NCI-H460 (cell line): ENCODE data around the gene FOXJ3. TPM values are rescaled to one million over a fixed set of nuclear protein-coding genes. Genes with fewer than 3 reads are reported as not detected.

ENCODE experiments used
- DNase-seq: peaks from one replicate; pipeline ENCODE4 v3.0.0-alpha.2; 2016; ENCODE audit warnings: low read depth; ENCODE audit errors: extremely low read depth
- total RNA-seq: library from RNA; depleted of rRNA; stranded (reverse); fragments of >200 nt; shearing (Covaris generic); gene quantifications from 2 replicates; pipeline ENCODE4 v1.2.3, GENCODE V29; 2014

Gene FOXJ3
- total RNA-seq, 1 experiment from 2014 or later, result 30.0 TPM

- no peak for DNase-seq
Measured at GRCh38 chr1:42335809-42336518, 929 bp upstream of the FOXJ3 start.

GRCh38 chr1:42334240-42335049 lies 590 bp downstream of the FOXJ3 start:
- DNase-seq, result peak; percentile 40

DNA sequence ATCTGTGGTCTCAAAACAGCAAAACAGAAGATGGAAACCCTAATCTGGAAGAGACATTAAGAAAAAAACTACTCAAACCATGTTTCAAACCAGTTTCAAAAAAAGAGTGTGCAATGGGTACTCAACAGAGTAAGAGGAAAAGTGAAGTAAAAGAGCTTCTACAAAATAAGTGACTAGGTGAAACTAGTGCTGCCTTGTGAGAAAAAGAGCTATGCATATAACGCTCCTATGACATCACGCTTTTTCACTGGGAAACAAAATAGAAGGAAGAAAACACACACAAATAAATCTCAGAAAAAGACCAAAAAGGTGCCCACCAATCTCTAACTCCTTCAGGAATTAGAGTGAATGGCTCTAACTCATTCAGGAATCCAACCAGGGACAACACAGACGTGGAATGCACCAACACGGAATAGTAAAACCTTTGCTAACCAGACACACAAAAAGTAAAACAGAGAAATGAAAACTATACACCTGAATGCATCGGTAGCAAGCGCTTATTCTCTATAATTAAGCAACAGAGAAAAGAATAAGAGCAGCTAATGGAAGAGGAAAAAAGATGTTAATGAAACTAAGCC lies 1.3 kb downstream of the FOXJ3 start:
- no peak for DNase-seq

DNA sequence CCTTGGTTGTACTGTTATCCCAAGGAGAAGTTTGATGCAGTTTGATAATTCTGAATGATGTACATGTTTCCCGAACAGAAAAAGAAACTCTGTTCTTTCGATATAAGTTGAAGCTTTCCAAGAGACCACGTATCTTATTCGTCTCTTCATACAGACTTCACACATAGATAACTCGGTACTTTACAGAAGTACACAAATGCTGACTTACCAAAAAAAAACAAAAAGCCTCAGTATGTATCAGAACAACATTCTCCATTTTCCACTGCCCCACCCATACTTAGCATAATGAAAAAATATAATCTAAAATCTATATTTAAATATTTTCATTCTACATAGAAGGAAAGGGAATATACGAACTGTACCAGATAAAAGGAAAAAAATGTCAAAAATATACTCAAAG lies 2.2 kb downstream of the FOXJ3 start:
- no peak for DNase-seq

GRCh38 chr1:42330215-42330614 lies 4.8 kb downstream of the FOXJ3 start:
- DNase-seq, result no peak

DNA sequence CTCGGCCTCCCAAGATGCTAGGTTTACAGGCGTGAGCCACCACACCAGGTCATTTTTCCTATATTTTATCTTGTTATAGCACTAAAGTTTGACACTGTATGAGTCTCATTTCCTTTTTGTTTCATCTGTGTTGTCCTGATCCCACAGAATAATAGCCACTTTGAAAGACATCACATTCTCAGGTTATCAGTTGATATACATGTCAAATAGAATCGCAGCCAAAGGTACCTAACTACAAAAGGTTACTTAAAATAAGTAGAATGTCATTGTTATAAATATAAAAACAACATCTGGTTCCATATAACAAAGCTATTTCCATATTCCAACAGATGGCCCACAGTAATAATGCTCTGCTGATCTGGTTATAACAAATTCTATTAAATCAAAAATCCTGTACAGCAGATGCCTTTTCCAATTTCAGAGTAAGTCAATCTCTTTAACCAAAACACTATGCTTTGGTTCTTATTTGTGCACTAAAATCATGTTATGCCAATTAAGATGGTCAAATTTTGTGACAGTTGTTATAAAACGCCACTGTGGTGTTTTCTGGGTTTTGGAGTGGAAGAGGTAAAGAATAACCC lies 6.0 kb downstream of the FOXJ3 start:
- no peak for DNase-seq

DNA sequence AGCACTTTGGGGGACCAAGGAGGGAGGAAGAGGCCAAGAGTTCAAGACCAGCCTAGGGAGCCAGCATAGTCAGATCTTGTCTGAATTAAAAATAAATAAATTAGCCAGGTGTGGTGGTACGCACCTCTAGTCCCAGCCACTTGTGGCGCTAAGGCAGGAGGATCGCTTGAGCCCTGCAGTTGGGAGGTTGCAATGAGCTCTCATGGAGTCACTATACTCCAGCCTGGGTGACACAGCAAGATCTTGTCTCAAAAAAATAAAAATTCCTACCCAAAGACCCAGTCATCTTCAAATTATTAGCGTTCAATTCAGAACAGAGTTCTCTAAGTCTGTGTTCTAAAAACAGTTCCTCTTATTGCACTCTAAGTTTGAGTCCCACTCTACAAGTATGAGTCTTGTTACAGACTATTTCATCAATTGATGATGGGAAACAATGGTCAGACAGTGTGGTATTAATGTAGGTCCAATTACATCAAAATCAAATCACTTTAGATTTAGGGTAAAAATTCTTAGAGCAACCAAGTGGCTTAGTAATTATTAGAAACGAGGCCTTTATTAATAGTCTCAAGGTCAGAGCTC lies 6.9 kb downstream of the FOXJ3 start:
- DNase-seq, result no peak

DNA sequence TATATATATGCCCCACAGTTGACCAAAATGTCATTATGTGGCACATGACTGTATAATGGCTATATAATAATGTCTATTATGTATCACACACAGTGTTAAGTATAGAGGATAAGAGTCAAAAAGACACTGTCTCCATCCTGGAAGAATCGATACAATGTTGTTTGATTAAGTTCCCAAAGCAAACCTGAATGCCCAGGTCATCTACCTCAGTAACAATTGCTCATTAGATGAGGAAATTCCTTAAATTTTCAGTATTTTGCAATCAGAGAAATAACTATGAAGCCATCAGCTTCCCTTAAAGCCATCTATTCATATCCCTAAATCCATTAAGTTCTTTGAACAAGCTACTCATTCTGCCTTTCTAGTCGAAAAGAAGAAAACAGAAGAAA lies 10.0 kb downstream of the FOXJ3 start:
- no peak for DNase-seq

DNA sequence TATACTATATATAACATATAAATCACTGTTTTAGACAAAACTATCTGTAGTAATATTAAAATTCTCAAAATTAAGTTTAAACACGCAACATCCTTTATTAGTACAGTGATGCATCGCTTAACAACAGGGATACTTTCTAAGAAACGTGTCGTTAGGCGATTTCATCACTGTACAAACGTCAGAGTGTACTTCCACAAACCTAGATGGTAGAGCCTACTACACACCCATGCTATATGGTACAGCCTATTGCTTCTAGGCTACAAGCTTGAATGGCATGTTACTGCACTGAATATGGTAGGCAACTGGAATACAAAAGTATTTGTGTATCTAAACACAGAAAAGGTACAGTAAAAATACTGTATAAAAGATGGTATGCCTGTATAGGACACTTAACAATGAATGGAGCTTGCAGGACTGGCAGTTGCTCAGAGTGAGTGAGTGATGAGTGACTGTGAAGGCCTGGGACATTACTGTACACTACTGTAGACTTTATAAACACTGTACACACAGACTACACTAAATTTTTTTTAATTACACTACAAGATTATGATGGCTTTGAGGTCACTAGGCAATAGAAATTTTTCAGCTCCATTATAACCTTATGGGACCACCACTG lies 10.5 kb downstream of the FOXJ3 start:
- DNase-seq, result no peak

DNA sequence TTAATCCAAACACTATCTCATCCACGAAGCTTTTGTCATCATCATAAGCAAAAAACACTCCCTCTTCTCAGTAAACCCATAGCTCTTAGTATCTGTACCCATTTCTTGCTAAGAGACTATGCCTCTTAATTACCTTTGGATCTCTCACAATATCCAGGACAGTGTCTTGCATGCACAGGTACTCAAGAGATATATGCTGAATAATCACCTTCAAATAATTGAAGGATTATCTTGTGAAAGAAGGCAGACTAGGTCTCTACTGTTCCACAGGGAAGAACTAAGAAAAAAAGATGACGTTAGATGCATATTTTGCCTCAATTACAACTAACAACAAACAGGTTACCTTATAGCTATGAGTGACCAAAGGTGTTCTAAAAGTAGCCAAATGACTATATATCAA lies 11.5 kb downstream of the FOXJ3 start:
- DNase-seq, result no peak

GRCh38 chr1:42322577-42322976 lies 12.5 kb downstream of the FOXJ3 start:
- DNase-seq, result no peak

DNA sequence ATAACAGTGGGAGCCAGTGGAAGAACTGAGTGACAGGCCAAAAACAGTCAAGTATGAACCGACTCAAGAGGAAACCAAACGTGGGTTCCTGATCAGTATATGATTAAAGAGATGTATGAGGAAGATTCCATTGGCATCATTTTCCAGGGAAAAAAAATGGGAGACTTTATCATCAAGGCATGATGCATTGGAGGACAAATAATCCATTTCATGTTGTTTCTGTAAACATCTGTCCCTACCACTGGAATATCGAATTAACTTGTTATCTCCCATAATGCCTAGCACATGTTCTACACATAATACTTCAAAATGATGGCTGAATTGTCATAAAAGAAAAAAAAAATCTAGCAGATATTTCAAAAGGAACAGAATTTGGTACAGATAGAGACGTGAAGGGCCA lies 13.3 kb downstream of the FOXJ3 start:
- DNase-seq, result no peak

DNA sequence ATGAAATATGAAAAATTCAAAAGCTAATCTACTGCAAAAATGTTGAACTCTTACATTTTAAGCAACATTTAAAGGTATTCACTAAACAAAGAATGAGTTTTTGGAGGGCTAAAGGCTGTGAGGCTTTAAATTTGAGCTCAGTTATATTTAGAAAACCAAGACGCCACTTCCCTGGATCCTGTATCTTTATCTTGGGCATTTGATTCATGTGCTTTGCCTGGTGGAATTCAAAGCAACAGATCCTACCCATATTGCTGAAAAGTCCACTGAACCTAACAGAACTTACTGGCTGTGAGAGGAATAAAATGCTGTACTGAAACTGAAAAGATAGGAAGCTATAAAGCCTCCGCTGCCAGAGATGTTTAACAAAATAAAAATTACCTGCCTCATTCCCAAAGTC lies 14.3 kb downstream of the FOXJ3 start:
- DNase-seq, result no peak

- DNase-seq, result no peak
Measured at GRCh38 chr1:42319871-42320484, 15.1 kb downstream of the FOXJ3 start.

DNA sequence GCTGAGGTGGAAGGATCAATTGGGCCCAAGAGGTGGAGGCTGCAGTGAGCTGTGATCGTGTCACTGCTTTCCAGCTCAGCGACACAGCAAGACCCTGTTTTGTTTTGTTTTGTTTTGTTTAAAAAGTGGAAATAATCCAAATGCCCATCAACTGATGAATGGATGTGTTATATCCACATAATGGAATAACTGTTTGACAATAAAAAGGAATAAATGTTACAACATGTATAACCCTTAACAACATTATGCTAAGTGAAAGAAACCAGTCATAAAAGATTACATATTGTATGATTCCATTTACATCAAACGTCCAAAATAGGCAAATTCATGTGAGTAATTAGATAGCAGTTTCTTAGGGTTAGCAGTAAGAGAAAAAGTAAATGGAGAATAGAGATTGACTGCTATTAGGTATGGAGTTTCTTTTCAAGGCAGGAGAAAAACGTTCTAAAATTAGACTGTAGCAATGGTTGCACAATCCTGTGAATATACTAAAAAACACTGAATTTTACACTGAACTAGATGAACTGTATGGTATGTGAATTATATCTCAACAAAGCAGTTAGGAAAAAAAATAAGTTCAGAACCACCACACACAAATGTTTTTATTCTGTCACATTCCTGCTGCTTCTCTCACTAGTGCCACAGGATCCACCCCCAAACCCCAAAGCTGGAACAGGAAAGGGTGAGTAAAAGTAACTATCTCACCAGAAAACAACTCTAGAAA lies 15.7 kb downstream of the FOXJ3 start:
- no peak for DNase-seq

GRCh38 chr1:42318601-42319000 lies 16.4 kb downstream of the FOXJ3 start:
- DNase-seq, result no peak

DNA sequence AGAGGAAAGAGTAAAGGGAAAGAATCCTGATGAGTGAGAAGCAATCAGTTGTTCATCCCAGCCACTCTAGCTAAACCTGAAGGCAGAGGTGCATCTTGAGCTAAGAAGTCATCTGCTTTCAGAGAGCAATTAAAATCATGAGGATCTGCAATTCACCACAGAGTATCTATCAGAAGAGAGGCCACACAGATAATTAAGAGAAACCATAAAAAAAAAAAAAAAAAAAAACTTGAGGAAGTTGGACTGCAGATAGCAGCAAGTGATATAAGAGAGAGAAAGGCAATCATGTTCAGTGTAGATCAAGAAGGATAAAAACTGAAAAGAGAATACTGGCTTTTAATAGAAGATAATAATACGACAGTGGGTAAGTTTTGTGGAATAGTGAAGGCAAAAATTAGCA lies 17.7 kb downstream of the FOXJ3 start:
- DNase-seq, result no peak

DNA sequence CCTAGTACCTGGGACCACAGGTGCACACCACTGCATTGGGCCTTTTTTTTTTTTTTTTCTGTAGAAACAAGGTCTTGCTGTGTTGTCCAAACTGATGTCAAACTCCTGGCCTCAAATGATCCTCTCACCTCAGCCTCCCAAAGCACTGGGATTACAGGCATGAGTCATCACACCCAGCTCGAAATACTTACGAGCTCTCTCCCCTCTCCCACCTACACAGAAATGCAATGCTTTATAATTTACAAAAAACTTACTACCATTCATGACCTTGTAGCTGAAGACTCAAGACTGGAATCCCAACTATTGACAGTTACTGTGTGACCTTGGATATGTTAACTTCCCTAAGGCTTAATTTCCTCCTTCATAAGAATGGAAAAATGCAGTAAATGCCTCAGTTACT lies 18.7 kb downstream of the FOXJ3 start:
- DNase-seq, result no peak

- no peak for DNase-seq
Measured at GRCh38 chr1:42315500-42315899, 19.5 kb downstream of the FOXJ3 start.

DNA sequence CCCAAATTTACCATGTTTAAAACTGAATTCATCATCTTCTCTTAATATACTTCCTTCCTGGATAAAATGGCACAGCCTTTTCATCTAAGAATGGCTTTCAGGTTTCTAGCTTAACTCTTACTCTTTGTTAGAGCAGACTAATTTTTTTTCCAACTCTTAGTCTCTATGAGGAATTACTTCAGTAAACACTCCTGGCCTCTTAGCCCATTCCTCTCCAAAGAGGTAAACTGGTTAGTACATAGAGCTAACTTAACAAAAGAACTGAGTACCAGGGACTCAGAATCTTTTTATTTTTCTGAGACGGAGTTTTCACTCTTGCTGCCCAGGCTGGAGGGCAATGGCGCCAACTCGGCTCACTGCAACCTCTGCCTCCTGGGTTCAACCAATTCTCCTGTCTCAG lies 21.1 kb downstream of the FOXJ3 start:
- DNase-seq, result no peak
